ENCODE results near the gene TBPL1.

Gene TBPL1

GRCh38 chr6:134009876-134010275 lies 56.9 kb downstream of the TBPL1 start:
- no peak for DNase-seq

GRCh38 chr6:134010400-134010799 lies 57.4 kb downstream of the TBPL1 start:
- no peak for DNase-seq

- DNase-seq: no peak
These were observed 58.0 kb downstream of the TBPL1 start for GRCh38 chr6:134010974-134011373.

- no peak for DNase-seq
These were observed 61.6 kb downstream of the TBPL1 start for GRCh38 chr6:134014588-134015137.

- no peak for DNase-seq
These were observed 62.9 kb downstream of the TBPL1 start for GRCh38 chr6:134015719-134016557.

GRCh38 chr6:134016558-134016814 lies 63.5 kb downstream of the TBPL1 start:
- DNase-seq: no peak

- DNase-seq: no peak
These were observed 67.0 kb downstream of the TBPL1 start for GRCh38 chr6:134020071-134020470.

GRCh38 chr6:134020543-134020942 lies 67.5 kb downstream of the TBPL1 start:
- DNase-seq: no peak

- DNase-seq: no peak
These were observed 67.9 kb downstream of the TBPL1 start for GRCh38 chr6:134020968-134021367.

GRCh38 chr6:134021396-134022122 lies 68.5 kb downstream of the TBPL1 start:
- no peak for DNase-seq

- DNase-seq: no peak
These were observed 69.6 kb downstream of the TBPL1 start for GRCh38 chr6:134022650-134023049.

GRCh38 chr6:134026597-134026996 lies 73.6 kb downstream of the TBPL1 start:
- no peak for DNase-seq

- no peak for DNase-seq
These were observed 75.4 kb downstream of the TBPL1 start for GRCh38 chr6:134028438-134028837.

GRCh38 chr6:134029495-134030455 lies 76.8 kb downstream of the TBPL1 start:
- DNase-seq: no peak

GRCh38 chr6:134031696-134032255 lies 78.8 kb downstream of the TBPL1 start:
- DNase-seq: no peak

GRCh38 chr6:134034478-134034877 lies 81.5 kb downstream of the TBPL1 start:
- DNase-seq: no peak

- no peak for DNase-seq
These were observed 82.2 kb downstream of the TBPL1 start for GRCh38 chr6:134034961-134035822.

GRCh38 chr6:134035823-134036296 lies 82.8 kb downstream of the TBPL1 start:
- DNase-seq: peak; percentile 21

- DNase-seq: no peak
These were observed 86.1 kb downstream of the TBPL1 start for GRCh38 chr6:134039116-134039515.
